NCI-H2029 (cell line): ENCODE data around the gene SEMA4D.
"Not testable (repeated sequence)": the region's sequence is repeated elsewhere in the genome, so short reads cannot be mapped to it uniquely, and the experiment has no call there.

Experiments used
- DNase-seq: peaks from one replicate; lab custom pipeline; 2025; lab: John Stamatoyannopoulos, UW

Gene SEMA4D

GRCh38 chr9:89383030-89383720, 114.7 kb downstream of the SEMA4D start:
- DNase-seq = no peak

DNA sequence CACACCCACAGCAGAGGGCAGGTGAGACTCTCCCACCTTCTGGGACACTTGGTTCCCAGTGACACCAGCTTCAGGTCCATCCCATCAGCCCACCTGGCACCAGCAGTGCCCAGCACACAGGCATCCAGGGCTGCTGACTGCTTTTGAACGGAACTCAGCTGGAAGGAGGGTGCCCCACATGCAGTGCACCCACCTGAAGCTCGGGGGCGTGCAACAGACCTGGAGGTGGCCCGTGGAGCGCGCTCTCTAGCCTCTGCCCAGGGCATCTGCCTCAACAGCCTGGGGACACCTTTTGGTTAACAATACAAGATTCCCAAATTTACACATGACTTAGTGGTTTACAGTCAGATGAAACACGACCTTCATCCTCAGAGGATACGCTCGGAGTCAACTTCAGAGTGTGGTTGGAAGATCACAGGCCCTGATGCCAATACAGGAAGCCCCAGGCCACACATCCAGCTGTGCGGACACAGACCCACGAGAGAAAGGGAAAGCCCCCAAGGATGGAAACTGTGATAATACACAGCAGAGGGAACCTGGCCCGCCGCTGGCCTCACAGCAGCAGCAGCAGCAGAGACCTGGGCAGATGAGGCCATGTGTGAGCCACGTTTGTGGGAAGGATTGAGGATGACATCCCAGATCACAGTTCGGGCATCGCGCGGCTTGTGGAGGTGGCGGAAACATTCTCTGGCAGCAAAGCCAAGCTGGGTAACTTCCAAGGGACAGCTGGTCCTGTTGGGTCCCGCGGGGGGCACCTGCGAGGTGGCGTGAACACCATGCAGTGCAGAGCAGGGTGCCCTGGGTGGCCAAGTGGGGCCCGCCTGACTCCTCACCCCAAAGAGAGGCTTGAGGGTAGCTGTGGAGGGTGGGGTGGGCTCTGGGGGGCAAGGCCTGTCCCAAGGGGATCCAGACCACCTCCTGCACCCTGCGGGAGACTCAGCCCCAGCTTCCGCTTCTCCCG, 115.6 kb downstream of the SEMA4D start:
- no peak for DNase-seq

DNA sequence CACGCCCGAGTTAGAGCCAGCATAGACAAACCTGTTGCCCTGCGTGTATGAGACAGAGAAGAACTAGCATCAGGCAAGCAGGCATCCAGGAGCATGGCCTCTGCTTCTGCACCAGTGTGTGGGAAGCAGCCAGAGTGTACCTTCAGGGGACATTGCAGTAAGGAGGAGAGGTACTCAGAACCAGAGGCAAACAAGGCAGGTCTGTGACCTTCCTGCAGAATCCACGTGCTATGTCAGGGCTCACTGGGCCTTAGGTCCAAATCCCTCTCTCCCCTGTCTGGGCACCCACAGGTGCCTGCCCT, 116.7 kb downstream of the SEMA4D start:
- DNase-seq = no peak

- DNase-seq = no peak
Observed at GRCh38 chr9:89380437-89381307, 117.2 kb downstream of the SEMA4D start.

DNA sequence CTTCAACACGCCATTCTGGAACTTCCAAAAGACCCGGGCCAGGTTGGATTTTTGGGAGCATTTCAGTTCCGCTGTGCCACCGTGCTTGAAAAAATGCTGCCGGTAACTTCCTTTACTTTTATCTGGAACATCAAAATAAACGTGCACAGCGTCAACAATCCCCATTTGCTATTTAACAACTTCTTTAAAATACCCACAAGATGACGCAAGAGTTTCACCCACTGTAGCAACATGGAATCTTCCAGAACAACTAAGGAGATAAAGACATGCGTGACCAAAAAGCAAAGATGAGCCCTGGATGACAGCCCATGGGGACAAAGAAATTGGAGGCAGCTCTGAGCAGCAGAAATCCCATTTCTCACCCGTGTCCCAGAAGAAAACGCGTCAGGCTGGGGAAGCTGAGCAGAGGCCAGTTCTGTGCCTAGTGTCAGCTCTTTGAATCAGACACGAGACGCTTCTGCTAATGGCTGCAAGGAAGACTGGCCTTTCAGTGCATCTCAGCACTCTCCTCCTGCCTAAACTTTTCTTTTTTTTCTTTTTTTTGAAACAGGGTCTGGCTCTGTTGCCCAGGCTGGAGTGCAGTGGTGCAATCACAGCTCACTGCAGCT, 118.3 kb downstream of the SEMA4D start:
- no peak for DNase-seq

- no peak for DNase-seq
Observed at GRCh38 chr9:89379031-89379430, 118.9 kb downstream of the SEMA4D start.

- DNase-seq = no peak
Observed at GRCh38 chr9:89378541-89378940, 119.4 kb downstream of the SEMA4D start.

DNA sequence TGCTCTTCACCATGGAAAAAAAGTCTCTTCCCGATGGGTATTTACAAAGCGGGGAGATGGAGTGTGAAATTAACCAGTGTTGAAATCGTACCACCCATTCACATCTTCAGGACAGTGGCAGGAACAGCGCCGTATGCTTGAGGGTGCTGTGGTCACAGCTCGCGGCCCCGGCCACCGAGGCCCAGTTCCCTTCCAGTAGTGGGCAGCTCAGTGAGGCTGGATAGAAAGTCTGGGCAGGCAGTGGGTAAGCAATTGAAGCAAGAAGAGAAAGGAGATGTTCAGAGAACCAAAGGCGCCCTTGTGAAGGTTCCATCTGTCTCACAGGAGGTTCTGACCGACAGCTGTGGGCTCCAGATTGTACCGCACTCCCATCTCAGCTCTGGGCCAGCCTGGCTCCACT, 120.5 kb downstream of the SEMA4D start:
- no peak for DNase-seq

DNA sequence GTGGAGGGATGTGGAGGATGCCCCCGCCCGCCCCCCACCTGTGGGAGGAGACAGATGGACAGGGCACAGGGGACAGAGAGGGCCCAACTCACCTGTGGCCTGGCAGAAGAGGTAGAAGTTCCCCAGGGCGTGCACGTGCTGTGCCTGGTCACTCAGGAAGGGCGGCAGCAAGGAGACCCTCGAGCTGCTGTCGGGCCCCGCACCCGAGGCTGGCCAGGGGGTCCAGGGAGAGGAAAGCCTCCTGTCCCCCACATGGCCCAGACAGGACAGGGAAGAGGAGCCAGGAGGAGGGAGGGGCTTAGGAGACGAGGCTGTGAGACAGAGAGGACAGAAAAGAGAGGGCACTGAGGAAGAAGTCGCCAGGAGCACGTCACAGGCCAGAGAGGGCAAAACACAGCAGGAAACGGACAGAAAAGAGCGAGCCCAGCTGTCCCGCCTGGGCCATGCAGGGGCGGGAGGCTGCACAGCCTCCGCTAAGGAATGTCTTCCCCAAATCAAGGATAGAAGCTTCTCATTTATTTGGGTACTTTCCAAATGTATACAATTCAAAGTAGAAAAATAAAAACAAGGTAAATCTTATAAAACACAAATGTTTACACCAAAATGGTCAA, 121.1 kb downstream of the SEMA4D start:
- no peak for DNase-seq

- DNase-seq = no peak
Observed at GRCh38 chr9:89376286-89376685, 121.6 kb downstream of the SEMA4D start.

DNA sequence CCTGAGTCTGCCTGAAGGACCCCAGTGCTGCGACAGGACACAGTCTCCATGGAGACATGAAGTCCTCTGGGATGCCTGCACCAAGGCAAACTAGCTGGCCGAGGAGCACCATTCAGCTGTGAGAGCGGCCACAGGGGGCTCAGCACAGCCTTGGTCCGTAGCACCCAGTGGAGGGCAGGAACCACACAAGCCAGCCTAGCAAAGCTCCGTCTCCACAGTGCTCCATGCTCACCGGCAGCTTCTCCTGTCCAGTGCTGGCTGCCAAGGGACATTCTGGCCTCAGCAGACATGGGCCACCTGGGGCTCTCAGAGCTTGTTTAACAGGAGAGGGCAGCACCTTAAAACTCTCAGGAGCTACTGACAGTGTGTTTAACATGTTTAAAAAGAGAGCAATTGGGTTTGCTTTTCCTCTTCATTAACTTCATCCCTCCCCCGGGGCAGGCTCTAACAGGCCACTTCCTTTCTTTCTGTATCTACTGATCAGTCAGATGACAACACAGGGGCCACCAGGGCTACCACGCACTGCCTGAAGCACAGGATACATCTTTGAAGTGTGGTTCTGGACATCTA, 122.6 kb downstream of the SEMA4D start:
- DNase-seq = peak; percentile 22

GRCh38 chr9:89374176-89374575, 123.7 kb downstream of the SEMA4D start:
- DNase-seq = no peak

- no peak for DNase-seq
Observed at GRCh38 chr9:89372979-89373378, 124.9 kb downstream of the SEMA4D start.

- no peak for DNase-seq
Observed at GRCh38 chr9:89372230-89372816, 125.6 kb downstream of the SEMA4D start.

DNA sequence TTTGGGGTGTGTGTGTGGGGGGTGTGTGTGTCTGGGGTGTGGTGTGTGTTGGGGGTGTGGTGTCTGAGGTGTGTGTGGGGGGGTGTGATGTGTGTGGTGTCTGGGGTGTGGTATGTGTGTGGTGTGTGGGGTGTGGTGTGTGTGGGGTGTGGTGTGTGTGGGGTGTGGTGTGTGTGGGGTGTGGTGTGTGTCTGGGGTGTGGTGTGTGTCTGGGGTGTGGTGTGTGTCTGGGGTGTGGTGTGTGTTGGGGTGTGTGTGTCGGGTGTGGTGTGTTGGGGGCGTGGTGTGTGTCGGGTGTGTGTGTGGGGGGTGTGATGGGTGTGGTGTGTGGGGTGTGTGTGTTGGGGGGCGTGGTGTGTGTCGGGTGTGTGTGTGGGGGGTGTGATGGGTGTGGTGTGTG, 126.1 kb downstream of the SEMA4D start:
- DNase-seq = not testable (repeated sequence)

DNA sequence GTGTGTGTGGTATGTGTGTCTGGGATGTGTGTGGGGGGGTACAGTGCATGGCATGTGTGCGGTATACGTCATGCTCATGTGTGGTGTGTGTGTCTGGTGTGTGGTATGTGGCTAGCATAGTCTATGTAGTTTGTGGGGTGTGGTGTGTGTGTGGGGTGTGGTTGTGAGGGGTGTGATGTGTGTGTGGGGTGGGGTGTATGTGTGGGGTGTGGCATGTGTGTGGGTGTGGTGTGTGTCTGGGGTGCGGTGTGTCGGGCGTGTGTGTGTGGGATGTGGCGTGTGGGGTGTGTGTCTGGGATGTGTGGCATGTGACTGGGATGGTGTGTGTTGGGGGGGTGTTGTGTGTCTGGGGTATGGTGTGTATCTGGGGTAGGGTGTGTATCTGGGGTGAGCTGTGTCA, 127.3 kb downstream of the SEMA4D start:
- DNase-seq = no peak

- no peak for DNase-seq
Observed at GRCh38 chr9:89368978-89369377, 128.9 kb downstream of the SEMA4D start.

DNA sequence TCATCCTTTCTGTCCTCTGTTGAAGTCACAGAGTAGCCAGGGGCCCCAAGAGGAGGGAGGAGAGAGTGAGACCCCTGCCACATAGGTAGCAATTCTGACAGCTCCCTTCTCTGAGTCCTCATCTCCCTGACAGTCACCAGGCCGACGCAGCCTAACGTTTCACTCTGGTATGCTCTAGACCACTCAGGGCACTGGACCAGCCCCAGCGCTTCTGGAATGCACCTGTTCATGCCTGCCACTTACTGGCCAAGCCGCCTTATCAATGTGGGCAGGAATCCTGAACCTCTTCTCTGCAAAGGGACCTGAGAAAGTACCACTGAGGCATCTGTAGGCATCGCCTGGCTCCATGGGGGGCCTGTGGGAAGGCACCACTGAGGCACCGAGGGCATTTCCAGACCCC, 129.4 kb downstream of the SEMA4D start:
- DNase-seq = no peak

GRCh38 chr9:89367726-89368437, 130.0 kb downstream of the SEMA4D start:
- no peak for DNase-seq

DNA sequence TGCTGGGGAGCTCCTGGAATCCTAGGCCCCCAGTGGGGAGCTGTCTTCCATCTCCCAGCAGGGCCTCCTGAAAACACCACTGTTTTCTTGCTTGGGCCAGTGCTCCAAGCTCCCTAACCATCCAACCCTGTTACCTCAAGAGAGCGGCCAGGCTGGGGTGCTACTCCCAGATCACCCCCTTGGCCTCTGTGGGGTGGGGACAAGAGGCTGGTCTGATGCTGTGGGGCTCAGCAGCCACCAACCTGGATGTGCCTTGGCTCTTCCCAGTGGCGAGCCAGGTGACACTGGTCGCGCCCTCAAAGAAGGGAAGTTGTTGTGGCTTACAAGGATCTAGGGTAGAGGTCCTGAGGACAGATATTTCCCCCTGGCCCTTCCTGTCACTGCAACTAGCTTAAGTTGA, 130.6 kb downstream of the SEMA4D start:
- DNase-seq = no peak
